VCaP (cell line): Measurements from ENCODE around the gene CERS6.

ENCODE experiments used
- H3K27ac ChIP-seq: fragments of 450-650 bp; 2 replicates; pipeline ENCODE4 v1.5.1; 2017
- CTCF ChIP-seq: fragments of 450-650 bp; conservative IDR thresholded peaks from 2 replicates; pipeline ENCODE4 v1.5.1; 2017; ENCODE audit warnings: mild to moderate bottlenecking, moderate library complexity

CERS6 gene

GRCh38 chr2:168461178-168461941, 5.3 kb downstream of the CERS6 start:
- no peak for TF ChIP-seq CTCF

GRCh38 chr2:168461942-168462331, 5.9 kb downstream of the CERS6 start:
- H3K27ac ChIP-seq, result no peak overlapping the region
- peak; percentile 20; the same call in 1 of the 2 replicates for TF ChIP-seq CTCF

More at GRCh38 chr2:168461178-168461941, 5.3 kb downstream of the CERS6 start:
- H3K27ac ChIP-seq, result no peak overlapping the region

GRCh38 chr2:168462543-168463045, 6.5 kb downstream of the CERS6 start:
- H3K27ac ChIP-seq, result no peak overlapping the region
- no peak for TF ChIP-seq CTCF

GRCh38 chr2:168465594-168465993, 9.5 kb downstream of the CERS6 start:
- H3K27ac ChIP-seq, result peak overlapping the region; percentile 56
- no peak for TF ChIP-seq CTCF

- TF ChIP-seq CTCF, result no peak
Measured at GRCh38 chr2:168466190-168466737, 10.2 kb downstream of the CERS6 start.

GRCh38 chr2:168466834-168467565, 10.9 kb downstream of the CERS6 start:
- no peak for TF ChIP-seq CTCF
- peak overlapping the region; percentile 56 for H3K27ac ChIP-seq

More at GRCh38 chr2:168466190-168466737, 10.2 kb downstream of the CERS6 start:
- peak overlapping the region; percentile 56 for H3K27ac ChIP-seq

- H3K27ac ChIP-seq, result peak overlapping the region; percentile 56
- no peak for TF ChIP-seq CTCF
Measured at GRCh38 chr2:168467729-168468128, 11.7 kb downstream of the CERS6 start.
